HepG2 (cell line): ENCODE results near the gene GALNTL6. TPM values are rescaled to one million over a fixed set of nuclear protein-coding genes. Genes with fewer than 3 reads are reported as not detected.

Source experiments
- ATAC-seq: fragments of 200-7000 bp; cut with Tn5 transposase; 3 replicates; pipeline ENCODE4 v1.9.1; 2020; ENCODE audit warnings: mild to moderate bottlenecking, moderate library complexity
- BruUV-seq: library from RNA; stranded (reverse); fragments of 400-500 nt; replicated peaks from 2 replicates; lab custom pipeline; 2021; lab: Mats Ljungman, UMichigan
- CTCF ChIA-PET: fragments of 300-600 bp; formaldehyde crosslinking; extraction: SDS; loops from one replicate; lab custom pipeline; 2021; ENCODE audit warnings: low total read pairs, inconsistent platforms, low intra/inter-chr PET ratio; lab: Yijun Ruan, JAX
- POLR2A ChIA-PET: fragments of 350-600 bp; sonication (Branson Sonifier 250); formaldehyde crosslinking; loops from one replicate; lab custom pipeline; 2020; ENCODE audit warnings: antibody characterized with exemption, inconsistent platforms; lab: Yijun Ruan, JAX
- DNase-seq: peaks from one replicate; pipeline ENCODE4 v3.0.0-alpha.2; 2015; ENCODE audit warnings: low spot score
- FAIRE-seq: peaks from 3 replicates; lab custom pipeline; 2011; peaks lifted over from hg19 to GRCh38; lab: Jason Lieb, UNC
- H2AFZ ChIP-seq: one replicate; pipeline ENCODE4 v1.6.1; 2011; ENCODE audit warnings: low read length, inconsistent platforms
- H3K27ac ChIP-seq: fragments of 300-600 bp; 3 replicates; pipeline ENCODE4 v1.8.0; 2011; ENCODE audit warnings: mixed run types, mild to moderate bottlenecking, mixed read lengths, low read length, inconsistent platforms; ENCODE audit not compliant: insufficient read depth; ENCODE audit errors: extremely low read length
- H3K27me3 ChIP-seq, 2 experiments: fragments of 200-600 bp in 1 of 2; 2 replicates in 1 of 2; 3 replicates in 1 of 2; pipeline versions ENCODE4 v1.6.0 to v1.8.0; 2011; ENCODE audit warnings: low read length in 2 of 2, mild to moderate bottlenecking in 2 of 2, moderate library complexity in 2 of 2, inconsistent platforms in 1 of 2; ENCODE audit not compliant: insufficient read depth in 2 of 2, control insufficient read depth in 1 of 2
- H3K36me3 ChIP-seq, 2 experiments: fragments of 200-600 bp in 1 of 2; replicated peaks in 1 of 2; 2 replicates in 1 of 2; 3 replicates in 1 of 2; pipeline versions ENCODE4 v1.5.1 to v1.8.0; 2011; ENCODE audit warnings: low read length in 2 of 2, inconsistent platforms in 1 of 2; ENCODE audit not compliant: insufficient read depth in 2 of 2, control insufficient read depth in 1 of 2
- H3K4me1 ChIP-seq: 2 replicates; pipeline ENCODE4 v1.5.1; 2012; ENCODE audit warnings: low read length, inconsistent platforms; ENCODE audit not compliant: insufficient read depth
- H3K4me2 ChIP-seq: 2 replicates; pipeline ENCODE4 v1.6.0; 2011; ENCODE audit warnings: low read depth, low read length, inconsistent platforms
- H3K4me3 ChIP-seq, 3 experiments: fragments of 200-600 bp in 1 of 3; sonication (generic), shearing (Covaris generic) in 1 of 3; replicated peaks in 1 of 3; 2 replicates each; pipeline ENCODE4 v1.5.1; 2011 to 2016; ENCODE audit warnings: low read length in 3 of 3, inconsistent platforms in 2 of 3, low read depth in 2 of 3, mild to moderate bottlenecking in 2 of 3, control low read depth in 1 of 3, mixed read lengths in 1 of 3; ENCODE audit not compliant: insufficient read depth in 1 of 3
- H3K79me2 ChIP-seq: one replicate; pipeline ENCODE4 v1.6.1; 2011; ENCODE audit warnings: low read length, inconsistent platforms; ENCODE audit not compliant: insufficient read depth
- H3K9ac ChIP-seq: 2 replicates; pipeline ENCODE4 v1.6.0; 2011; ENCODE audit warnings: mild to moderate bottlenecking, low read depth, low read length, inconsistent platforms; ENCODE audit not compliant: insufficient read depth
- H3K9me3 ChIP-seq: 2 replicates; pipeline ENCODE4 v1.5.1; 2012; ENCODE audit warnings: mild to moderate bottlenecking, low read length
- H4K20me1 ChIP-seq: 2 replicates; pipeline ENCODE4 v1.6.0; 2011; ENCODE audit warnings: inconsistent platforms, mild to moderate bottlenecking, low read length, moderate library complexity; ENCODE audit not compliant: insufficient read depth
- EED ChIP-seq: sonication (generic); formaldehyde crosslinking; IDR thresholded peaks from 2 replicates; pipeline ENCODE4 v1.5.0; 2020; ENCODE audit warnings: mild to moderate bottlenecking, missing genetic modification reagents
- MATR3 ChIP-seq: sonication (generic); formaldehyde crosslinking; IDR thresholded peaks from 2 replicates; pipeline ENCODE4 v1.4.0; 2020; ENCODE audit warnings: missing genetic modification reagents
- MED1 ChIP-seq: sonication (generic); formaldehyde crosslinking; IDR thresholded peaks from 2 replicates; pipeline ENCODE4 v1.4.0; 2020; ENCODE audit warnings: missing genetic modification reagents
- ZBTB42 ChIP-seq: sonication (generic); formaldehyde crosslinking; IDR thresholded peaks from 2 replicates; pipeline ENCODE4 v1.5.0; 2020; ENCODE audit warnings: mild to moderate bottlenecking, missing genetic modification reagents
- ZNF451 ChIP-seq: sonication (generic); formaldehyde crosslinking; IDR thresholded peaks from 2 replicates; pipeline ENCODE4 v1.5.0; 2020; ENCODE audit warnings: mild to moderate bottlenecking, missing genetic modification reagents
- ZNF644 ChIP-seq: IDR thresholded peaks from 2 replicates; pipeline ENCODE4 v1.6.1; 2016; ENCODE audit warnings: low read depth
- ZSCAN25 ChIP-seq: sonication (generic); formaldehyde crosslinking; IDR thresholded peaks from 2 replicates; pipeline ENCODE4 v1.8.0; 2022; ENCODE audit warnings: mild to moderate bottlenecking, missing genetic modification reagents
- WGBS: methylation state at CpG from one replicate; pipeline ENCODE4 v1.1.6; 2017; ENCODE audit warnings: low lambda C conversion rate; 5-methylcytosine and 5-hydroxymethylcytosine counted together
- in situ Hi-C: cut with HindIII; loops from 2 replicates; pipeline ENCODE4 v1.10.0; 2017; ENCODE audit warnings: low pct_unique_long_range_greater_than_20kb; ENCODE audit not compliant: extremely low pct_ligation_motif_present
- intact Hi-C: fragments of 100-400 bp; cut with micrococcal nuclease; formaldehyde crosslinking; loops from one replicate; pipeline ENCODE4 v1.10.0; 2022; ENCODE audit not compliant: unreplicated experiment
- polyA plus RNA-seq, 8 experiments: library from polyadenylated mRNA; depleted of rRNA in 3 of 8; stranded (reverse) in 7 of 8; unstranded in 1 of 8; fragments of >200 nt; fragmentation: Illumina TruSeq in 4 of 8; extraction: Trizol in 4 of 8; gene quantifications; 2 replicates each; pipeline versions ENCODE4 v1.2.1 to v1.2.3, GENCODE V29; 2011 to 2016; ENCODE audit warnings: low read depth in 4 of 8, missing spikeins in 1 of 8, mixed read lengths in 1 of 8; ENCODE audit not compliant: insufficient read depth in 1 of 8
- total RNA-seq, 5 experiments: library from RNA; depleted of rRNA; stranded (reverse); fragments of >200 nt; fragmentation: Illumina TruSeq; extraction: Trizol; gene quantifications; 2 replicates each; pipeline ENCODE4 v1.2.3, GENCODE V29; 2016; ENCODE audit warnings: low read depth in 1 of 5
- TF ChIP-seq, protein P1 (sequence below): sonication (generic); formaldehyde crosslinking; conservative IDR thresholded peaks from 2 replicates; pipeline ENCODE4 v1.4.0; 2020; ENCODE audit warnings: missing genetic modification reagents
- TF ChIP-seq, protein P2 (sequence below): sonication (generic); formaldehyde crosslinking; IDR thresholded peaks from 2 replicates; pipeline ENCODE4 v1.5.1; 2020; ENCODE audit warnings: mild to moderate bottlenecking, moderate library complexity, missing genetic modification reagents
- TF ChIP-seq, protein P3 (sequence below): sonication (generic); formaldehyde crosslinking; IDR thresholded peaks from 2 replicates; pipeline ENCODE4 v1.4.0; 2020; ENCODE audit warnings: missing genetic modification reagents
- TF ChIP-seq, protein P4 (sequence below): IDR thresholded peaks from 2 replicates; pipeline ENCODE4 v1.6.1; 2012; ENCODE audit warnings: low read length, improper control_type of control experiment

The GALNTL6 gene
- total and polyA plus RNA-seq, 2 of the 13 experiments (the other 11 are each of a cell fraction or from before 2014, with no cell fraction given) = not detected

DNA sequence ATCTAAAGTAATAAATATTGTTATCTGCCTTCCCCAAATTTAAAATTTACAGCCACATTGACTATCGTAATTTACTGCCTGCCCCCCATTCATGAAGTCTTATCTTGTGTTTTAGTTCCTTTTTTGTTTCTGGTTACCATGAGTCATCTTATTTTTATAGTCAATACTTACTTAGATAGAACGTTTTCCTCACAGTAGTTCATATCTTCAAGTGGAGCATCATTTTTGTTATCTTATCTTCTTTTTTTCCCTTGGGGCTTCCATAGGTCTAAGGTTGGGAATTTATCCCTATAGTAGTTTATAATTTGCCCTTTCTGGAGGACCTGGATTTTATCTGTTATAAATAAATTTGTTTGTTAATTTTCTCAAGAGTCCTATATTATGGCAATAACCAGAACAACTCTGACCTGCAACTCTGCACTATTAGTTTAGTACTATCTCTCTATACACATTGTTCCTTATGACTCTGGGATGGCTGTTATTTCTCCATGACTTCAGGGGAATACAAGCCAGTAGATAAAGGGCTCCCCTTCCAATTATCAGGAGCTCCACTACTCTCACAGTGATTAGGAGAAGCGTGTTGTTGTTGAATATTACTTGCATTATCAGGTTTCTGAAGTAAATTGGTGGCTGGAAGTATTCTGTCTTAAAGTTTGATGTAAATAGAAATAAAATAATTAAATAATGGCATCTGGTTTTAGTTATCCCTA, 330.6 kb downstream of the GALNTL6 start:
- ChIA-PET CTCF (no interaction called here), POLR2A (no interaction called here)
- no peak overlapping the region for H3K27ac ChIP-seq
- no peaks in the 10 kb centered on the region for H4K20me1 ChIP-seq
- no peak overlapping the region for H3K4me3 ChIP-seq
- no peak overlapping the region for H2AFZ ChIP-seq
- 9% methylated on average over 3 of the region's 3 CpGs for WGBS
- BruUV-seq = no TSS peak
- intact Hi-C loops (no loop called here), in situ Hi-C loops (no loop called here)
- H3K36me3 ChIP-seq = no peaks in the 10 kb centered on the region
- H3K9ac ChIP-seq = no peak overlapping the region
- no peak overlapping the region for H3K4me2 ChIP-seq
- DNase-seq (no peak), ATAC-seq (no peak), FAIRE-seq (no peak)
- TF ChIP-seq MED1 (CRISPR knock-in tag) (no peak), EED (CRISPR knock-in tag) (no peak), ZNF644 (CRISPR knock-in tag) (no peak), ZSCAN25 (no peak), MATR3 (CRISPR knock-in tag) (no peak), ZNF451 (CRISPR knock-in tag) (no peak), ZBTB42 (CRISPR knock-in tag) (no peak)
- TF ChIP-seq, protein P1, sequence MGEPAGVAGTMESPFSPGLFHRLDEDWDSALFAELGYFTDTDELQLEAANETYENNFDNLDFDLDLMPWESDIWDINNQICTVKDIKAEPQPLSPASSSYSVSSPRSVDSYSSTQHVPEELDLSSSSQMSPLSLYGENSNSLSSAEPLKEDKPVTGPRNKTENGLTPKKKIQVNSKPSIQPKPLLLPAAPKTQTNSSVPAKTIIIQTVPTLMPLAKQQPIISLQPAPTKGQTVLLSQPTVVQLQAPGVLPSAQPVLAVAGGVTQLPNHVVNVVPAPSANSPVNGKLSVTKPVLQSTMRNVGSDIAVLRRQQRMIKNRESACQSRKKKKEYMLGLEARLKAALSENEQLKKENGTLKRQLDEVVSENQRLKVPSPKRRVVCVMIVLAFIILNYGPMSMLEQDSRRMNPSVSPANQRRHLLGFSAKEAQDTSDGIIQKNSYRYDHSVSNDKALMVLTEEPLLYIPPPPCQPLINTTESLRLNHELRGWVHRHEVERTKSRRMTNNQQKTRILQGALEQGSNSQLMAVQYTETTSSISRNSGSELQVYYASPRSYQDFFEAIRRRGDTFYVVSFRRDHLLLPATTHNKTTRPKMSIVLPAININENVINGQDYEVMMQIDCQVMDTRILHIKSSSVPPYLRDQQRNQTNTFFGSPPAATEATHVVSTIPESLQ (CRISPR knock-in tag) = no peak
- TF ChIP-seq, protein P2, sequence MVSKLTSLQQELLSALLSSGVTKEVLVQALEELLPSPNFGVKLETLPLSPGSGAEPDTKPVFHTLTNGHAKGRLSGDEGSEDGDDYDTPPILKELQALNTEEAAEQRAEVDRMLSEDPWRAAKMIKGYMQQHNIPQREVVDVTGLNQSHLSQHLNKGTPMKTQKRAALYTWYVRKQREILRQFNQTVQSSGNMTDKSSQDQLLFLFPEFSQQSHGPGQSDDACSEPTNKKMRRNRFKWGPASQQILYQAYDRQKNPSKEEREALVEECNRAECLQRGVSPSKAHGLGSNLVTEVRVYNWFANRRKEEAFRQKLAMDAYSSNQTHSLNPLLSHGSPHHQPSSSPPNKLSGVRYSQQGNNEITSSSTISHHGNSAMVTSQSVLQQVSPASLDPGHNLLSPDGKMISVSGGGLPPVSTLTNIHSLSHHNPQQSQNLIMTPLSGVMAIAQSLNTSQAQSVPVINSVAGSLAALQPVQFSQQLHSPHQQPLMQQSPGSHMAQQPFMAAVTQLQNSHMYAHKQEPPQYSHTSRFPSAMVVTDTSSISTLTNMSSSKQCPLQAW = no peak
- TF ChIP-seq, protein P3, sequence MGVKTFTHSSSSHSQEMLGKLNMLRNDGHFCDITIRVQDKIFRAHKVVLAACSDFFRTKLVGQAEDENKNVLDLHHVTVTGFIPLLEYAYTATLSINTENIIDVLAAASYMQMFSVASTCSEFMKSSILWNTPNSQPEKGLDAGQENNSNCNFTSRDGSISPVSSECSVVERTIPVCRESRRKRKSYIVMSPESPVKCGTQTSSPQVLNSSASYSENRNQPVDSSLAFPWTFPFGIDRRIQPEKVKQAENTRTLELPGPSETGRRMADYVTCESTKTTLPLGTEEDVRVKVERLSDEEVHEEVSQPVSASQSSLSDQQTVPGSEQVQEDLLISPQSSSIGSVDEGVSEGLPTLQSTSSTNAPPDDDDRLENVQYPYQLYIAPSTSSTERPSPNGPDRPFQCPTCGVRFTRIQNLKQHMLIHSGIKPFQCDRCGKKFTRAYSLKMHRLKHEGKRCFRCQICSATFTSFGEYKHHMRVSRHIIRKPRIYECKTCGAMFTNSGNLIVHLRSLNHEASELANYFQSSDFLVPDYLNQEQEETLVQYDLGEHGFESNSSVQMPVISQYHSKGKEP (CRISPR knock-in tag) = no peak
- TF ChIP-seq, protein P4, sequence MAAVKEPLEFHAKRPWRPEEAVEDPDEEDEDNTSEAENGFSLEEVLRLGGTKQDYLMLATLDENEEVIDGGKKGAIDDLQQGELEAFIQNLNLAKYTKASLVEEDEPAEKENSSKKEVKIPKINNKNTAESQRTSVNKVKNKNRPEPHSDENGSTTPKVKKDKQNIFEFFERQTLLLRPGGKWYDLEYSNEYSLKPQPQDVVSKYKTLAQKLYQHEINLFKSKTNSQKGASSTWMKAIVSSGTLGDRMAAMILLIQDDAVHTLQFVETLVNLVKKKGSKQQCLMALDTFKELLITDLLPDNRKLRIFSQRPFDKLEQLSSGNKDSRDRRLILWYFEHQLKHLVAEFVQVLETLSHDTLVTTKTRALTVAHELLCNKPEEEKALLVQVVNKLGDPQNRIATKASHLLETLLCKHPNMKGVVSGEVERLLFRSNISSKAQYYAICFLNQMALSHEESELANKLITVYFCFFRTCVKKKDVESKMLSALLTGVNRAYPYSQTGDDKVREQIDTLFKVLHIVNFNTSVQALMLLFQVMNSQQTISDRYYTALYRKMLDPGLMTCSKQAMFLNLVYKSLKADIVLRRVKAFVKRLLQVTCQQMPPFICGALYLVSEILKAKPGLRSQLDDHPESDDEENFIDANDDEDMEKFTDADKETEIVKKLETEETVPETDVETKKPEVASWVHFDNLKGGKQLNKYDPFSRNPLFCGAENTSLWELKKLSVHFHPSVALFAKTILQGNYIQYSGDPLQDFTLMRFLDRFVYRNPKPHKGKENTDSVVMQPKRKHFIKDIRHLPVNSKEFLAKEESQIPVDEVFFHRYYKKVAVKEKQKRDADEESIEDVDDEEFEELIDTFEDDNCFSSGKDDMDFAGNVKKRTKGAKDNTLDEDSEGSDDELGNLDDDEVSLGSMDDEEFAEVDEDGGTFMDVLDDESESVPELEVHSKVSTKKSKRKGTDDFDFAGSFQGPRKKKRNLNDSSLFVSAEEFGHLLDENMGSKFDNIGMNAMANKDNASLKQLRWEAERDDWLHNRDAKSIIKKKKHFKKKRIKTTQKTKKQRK = no peak
- H3K79me2 ChIP-seq = no peaks in the 10 kb centered on the region
- H3K9me3 ChIP-seq = no peaks in the 10 kb centered on the region
- H3K27me3 ChIP-seq = no peaks in the 10 kb centered on the region
- no peaks in the 10 kb centered on the region for H3K4me1 ChIP-seq
